CD4-positive, alpha-beta T cell treated with Interferon alpha-2 for 1 hour (primary cell): ENCODE measurements around the gene PLXND1.
"Not testable (repeated sequence)": the region's sequence is repeated elsewhere in the genome, so short reads cannot be mapped to it uniquely, and the experiment has no call there.

Experiments used
- DNase-seq, 2 donors: peaks; one replicate each; pipeline ENCODE4 v3.0.0-alpha.2; 2020 to 2022

PLXND1 gene

DNA sequence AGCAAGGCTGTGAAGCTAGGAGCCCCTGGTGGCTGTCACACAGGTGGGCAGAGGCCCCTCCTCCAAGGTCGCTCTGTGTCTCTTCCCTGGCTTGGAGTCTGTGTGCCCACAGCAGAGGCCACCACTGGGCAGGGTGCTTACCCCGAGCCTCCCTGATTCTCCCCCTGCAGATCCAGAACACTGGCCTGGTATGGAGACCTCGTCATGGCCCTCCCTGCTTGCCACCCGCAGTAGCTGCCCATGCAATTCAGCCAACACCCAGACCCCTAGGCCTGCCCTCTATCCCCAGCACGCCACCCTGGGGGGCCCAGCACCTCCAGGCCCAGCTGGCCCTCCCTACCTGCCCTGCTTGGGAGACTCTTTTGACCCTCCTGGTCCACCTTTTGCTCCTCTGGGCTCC is 83.5 kb downstream of the PLXND1 start:
- no peak for DNase-seq

DNA sequence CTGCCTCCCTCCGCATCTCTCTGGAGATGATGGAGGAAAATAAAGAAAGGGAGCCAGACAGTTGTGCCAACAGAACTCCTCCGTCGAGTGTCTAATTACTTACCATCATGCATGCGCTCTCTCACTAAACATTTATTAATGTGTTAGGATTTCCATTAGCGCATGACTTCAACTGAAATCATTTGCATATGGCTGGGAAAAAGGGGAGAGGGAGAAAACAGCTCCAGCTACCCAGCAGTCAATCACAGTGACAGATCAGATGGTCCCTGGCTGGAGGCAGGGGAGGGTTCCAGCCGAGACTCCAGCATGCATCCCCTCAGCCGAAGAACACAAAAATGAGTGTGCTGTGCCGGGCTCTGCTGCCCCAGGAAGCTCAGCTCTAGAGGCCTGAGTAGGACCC is 84.9 kb downstream of the PLXND1 start:
- DNase-seq = no peak

DNA sequence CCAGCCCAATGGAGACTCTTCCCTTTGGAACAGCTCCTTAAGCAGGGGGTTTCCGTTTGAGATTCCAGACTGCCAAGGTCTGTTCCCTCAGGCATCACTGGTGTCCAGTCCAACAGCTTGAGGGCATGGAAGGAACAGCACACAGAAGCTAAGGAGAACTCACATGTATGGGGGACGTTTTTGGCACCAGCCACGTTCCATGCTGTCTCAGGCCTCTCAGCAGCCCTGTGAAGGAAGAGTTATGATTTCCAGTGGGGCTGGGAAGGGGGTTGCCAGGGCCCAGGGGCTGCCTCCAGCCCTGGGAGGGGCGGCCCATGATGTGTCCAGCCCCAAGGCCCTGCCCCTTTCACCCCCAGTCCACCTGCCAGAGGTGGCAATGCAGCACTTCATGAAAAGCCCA is 85.5 kb downstream of the PLXND1 start:
- DNase-seq = no peak

DNA sequence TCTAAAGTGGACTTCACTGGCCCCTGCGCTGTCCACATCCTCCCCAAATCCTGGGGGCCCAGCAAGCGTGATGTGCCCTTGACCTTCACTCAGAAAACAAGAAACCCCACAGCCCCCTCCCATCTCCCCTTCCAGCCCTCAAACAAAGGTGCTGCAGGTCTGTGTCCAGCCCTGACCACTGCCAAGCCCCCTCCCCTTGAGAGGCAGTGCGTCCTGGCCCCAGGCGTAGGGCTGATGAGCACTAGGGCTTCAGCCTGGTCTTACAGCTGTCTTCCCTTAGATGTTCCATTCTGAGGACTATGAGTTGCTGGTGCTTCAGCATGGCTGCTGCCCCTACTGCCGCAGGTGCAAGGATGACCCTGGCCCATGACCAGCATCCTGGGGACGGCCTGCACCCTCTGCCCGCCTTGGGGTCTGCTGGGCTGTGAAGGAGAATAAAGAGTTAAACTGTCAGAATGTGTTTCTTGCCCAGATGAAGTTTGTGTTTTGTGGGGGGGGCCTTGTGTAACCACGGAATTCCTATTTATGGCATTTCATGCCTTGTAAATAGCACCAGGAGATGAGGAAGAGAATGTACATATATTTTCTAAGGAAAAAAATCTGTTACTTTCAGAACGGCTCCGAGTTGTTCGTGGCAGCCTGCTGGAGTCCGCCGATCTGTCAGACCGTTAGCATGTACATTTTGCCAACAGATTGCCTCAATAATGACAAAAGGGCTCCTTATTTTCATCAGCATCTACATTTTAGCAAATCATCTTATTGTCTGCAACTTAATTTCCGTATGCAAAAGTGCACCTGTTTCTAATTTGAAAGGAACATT is 86.4 kb downstream of the PLXND1 start:
- no peak for DNase-seq

DNA sequence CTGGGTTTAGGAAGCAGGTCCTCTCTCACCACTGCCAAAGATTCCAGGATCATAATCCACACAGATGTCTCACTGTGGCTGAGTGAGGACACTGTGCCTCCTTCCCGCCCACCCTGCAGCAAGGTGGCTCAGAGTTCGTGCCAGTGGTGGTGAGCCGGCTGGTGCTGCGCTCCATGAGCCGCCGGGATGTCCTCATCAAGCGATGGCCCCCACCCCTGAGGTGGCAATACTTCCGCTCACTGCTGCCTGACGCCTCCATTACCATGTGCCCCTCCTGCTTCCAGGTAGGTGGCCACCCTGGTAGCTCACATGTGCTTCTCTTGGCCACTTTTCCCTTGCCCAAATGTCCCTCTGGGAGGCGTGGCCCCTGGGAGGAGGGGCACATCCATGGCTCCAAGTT is 87.0 kb downstream of the PLXND1 start:
- no peak for DNase-seq

DNA sequence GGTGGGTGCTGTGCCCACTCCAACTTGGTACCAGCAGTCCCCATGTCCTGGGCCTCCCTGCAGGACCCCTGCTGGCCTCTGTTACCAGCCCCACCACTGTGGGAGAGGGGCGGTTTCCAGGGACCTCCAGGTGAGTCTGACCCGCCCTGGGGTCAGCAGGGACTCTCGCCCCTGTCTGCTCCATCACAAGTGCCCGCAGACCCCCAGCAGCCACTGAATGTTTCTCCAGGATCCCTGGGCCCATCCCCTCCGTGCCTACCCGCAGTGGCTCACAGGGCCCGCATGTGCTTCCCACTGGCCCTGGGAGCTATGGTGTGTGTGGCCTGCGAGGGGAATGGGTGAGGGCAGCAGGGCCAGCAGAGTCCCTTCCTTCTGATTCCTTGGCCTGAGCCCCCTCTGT is 87.9 kb downstream of the PLXND1 start:
- DNase-seq = no peak

DNA sequence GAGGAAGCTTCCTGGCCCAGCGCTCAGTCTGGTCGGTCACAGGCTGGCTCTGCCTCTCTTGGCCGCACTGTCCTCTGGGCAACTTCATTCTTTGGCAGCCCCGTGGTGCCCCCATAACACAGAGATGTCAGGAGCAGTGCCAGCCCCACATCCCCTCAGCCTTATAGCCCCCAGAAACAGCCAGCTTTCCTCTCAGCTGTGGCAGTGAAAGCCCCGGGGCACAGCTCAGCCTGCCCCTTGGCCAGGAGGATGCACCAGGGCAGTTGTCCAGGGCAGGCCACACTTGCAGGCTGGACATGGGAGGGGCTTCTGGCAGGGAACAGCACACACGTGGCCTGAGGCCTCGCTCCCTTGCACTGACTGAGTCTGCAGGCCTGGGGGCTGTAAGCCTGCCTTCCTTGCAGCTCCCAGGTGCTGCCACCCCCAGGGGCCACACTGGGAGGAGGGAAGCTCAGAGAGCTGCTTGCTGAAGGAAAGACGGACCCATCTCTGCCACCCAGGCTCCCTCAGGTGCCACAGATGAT is 88.4 kb downstream of the PLXND1 start:
- DNase-seq = no peak

DNA sequence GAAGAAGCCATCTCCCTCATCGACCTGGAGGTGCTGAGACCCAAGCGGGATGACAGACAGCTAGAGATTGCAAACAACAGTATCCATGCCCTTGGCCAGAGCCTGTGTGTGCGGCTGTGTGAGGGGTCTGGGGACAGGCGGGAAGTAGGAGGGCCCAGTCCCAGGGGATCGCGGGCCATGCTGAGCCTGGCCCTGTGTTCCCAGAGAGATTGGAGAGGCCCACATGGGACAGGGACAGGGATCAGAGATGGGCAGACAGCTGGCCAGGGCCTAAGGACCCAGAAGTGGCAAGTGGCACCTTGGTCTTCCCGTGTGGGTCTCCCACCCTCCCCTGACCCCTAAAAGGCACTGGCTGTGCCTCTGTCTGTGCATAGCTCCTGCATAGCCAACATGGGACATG is 89.0 kb downstream of the PLXND1 start:
- no peak for DNase-seq

DNA sequence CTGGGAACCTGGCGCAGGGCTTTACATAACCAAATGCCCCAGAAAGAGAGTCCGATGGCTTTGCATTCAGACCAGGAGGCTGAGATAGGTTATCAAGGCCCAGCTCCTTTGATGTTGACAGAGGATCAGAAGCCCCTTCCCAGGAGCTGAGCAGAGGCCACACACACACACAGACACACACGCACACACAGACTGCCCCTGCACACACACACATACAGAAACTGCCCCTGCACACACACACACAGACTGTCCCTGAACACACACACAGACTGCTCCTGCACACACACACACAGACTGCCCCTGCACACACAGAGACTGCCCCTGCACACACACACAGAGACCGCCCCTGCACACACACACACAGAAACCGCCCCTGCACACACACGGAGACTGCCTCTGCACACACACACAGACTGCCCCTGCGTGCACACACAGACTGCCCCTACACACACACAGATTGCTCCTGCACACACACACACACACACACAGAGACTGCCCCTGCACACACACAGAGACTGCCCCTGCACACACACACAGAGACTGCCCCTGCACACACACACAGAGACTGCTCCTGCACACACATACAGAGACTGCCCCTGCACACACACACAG is 90.5 kb downstream of the PLXND1 start:
- not testable (repeated sequence) for DNase-seq

DNA sequence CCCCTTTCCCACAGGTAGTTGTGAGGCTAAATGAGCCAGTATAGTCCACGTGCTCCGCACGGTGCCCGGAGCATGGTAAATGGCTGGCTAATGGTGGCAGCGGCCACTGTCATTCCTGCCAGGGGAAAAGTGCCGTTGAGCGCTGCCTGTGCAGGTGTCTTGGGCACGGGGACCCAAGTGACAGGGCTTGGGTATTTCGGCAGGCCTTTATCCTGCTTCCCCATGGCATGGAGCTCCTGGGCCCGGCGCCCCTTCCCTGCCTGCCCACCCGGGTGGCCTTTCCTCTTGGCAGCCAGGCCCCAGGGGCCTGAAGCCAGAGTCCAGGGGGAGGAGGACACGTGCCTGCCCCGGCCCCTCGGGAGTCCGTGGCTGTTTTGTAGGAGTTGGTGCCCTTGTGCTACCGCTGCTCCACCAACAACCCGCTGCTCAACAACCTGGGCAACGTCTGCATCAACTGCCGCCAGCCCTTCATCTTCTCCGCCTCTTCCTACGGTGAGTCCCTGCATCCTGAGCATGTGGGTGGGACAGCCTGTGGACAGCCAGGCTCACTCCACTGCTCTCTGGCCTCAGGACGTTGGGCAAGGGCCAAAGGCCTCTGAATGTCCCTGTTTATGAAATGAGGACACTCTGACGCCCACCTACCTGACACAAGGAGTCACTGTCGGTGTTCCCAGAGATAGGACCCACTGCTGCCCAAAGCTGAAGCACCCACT is 91.2 kb downstream of the PLXND1 start:
- DNase-seq = not testable (repeated sequence)

DNA sequence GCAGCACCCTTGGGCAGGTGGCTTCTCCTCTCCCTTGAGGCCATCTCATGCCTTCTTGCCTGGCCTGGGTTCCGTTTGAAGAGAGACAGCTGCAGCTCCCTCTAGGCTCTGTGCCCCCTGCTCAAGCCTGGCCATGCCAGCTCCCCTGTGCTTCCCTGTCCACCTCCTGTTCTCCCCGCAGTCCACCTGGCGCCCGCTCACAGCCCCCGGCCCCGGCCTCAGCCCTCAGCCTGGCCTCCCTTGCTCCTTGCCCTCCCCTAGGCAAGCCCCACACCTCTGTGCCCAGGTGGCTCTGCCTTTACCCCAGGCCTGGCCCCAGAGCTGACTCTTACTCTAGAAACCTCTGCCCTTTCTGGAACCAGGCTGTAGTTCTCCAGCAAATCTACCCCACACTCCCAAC is 91.9 kb downstream of the PLXND1 start:
- no peak for DNase-seq

DNA sequence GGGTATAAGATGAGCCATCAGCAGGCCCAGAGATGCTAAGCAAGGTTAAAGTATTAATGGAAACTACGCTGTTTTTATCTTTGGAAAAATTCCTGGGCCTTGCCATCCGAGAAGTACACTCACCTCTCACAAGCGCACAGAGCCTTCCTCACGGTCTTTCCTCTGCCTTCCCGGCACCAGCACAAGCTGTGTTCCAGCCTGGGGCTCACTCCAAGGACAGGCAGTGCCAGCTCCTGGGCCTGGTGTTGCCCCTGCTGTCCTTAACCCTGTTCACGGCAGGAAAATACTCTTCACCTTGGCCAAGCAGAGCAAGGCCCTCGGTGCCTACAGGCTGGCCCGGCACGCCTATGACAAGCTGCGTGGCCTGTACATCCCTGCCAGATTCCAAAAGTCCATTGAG is 92.4 kb downstream of the PLXND1 start:
- DNase-seq = no peak

DNA sequence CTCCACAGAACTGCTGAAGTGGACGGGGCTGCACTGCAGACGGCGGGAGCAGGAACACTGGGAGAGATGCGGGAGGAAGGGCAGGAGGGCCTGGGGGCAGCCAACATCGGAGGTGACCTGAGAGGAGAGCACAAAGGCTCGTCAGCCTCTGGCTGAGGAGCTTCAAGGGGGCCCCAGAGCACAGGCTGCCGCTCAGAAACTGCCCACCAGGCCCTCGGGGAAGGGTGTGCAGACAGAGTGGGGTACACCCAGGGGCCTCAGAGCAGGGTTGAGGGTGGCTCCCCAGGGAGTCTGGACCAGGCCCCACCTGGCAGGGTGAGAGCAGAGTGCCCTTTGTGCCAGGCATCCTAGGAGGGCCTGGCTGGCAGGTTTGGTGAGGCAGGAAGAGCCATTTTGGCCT is 92.8 kb downstream of the PLXND1 start:
- DNase-seq = no peak

DNA sequence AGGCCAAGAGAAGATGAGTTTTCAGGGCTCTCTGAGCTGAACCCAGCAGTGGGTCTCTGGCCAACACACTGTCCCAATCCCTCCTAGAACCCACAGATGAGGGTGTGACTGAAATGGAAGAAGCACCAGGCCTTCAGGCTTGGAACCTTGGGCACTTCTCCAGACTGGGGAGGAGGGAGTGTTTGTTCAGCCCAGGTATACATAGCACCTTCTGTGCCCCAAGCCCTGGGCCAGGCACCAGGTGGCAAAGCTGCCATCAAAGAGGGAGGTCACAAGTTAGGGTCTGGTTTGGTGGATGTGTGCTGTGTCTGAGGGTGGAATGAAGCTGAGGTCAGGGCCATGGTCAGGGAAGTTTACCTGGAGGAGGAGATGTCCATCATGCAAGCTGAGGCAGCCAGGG is 93.9 kb downstream of the PLXND1 start:
- no peak for DNase-seq

DNA sequence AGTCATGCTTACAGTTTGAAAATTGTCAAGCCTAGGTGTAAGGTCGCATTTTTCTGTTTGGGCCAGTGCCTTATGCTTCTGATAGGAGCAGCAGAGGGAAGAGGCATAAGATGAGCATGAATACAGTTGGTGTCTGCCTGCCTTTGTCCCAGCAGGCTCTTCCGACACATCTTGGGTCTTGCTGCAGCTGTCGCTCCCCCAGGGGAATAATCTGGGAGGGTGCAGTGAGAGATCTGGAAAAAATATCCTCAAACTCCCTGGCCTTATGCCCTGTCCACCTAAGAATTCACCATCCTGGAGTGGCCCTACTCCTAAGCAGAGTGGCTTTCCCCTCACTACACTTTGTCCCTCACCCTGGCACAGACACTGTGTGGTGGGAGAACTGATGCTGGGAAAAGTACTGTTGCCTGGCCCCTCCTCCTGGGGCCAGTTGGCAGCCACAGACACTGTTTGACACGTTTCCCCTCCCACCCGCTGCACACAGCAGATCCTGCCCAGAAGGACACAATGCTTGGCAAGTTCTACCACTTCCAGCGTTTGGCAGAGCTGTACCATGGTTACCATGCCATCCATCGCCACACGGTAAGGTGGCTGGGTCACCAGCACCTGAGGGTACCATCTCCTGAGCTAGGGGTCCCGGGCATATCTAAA is 99.2 kb downstream of the PLXND1 start:
- no peak for DNase-seq

DNA sequence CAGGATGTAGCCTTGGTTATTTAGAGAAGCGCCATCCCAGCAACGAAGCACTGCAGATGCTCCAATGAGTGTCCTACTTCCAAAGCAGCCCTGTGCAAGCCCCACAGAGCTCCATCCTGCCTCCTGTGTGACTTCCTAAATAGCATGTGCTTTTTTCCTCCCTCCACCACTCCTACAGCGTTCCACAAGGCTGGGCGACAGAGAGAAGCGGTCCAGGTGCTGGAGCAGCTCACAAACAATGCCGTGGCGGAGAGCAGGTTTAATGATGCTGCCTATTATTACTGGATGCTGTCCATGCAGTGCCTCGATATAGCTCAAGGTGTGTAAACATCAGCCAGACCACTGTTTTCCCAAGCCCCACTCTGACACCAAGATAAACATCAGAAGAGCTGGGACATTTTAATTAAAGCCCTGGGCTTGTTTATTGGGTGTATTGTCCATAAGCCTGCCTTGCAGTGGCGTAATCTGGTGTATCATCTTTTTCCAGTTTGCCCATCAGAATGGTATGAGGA is 100.2 kb downstream of the PLXND1 start:
- DNase-seq = no peak

DNA sequence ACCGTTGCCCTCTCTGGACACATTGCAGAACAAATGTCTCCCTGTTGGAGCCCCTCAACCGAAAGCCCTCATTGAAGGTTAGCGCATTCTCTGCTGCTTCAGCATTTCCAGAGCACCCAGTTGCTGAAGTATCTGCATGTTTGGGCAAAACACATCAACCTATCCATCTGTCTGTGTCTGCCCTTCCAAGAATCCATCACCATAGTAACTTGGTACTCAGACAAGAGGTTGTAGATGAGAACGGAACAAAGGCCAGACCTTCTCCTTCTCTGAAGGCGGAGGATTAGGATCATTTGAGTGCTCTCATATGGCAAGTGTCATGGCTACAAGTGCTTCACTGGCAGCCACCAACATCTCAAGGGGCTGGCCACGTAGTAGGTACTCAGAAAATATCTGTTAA is 101.1 kb downstream of the PLXND1 start:
- DNase-seq = no peak
